ENCODE data around the gene TMCC2.

TMCC2 gene

GRCh38 chr1:205301205-205301821 lies 73.6 kb downstream of the TMCC2 start:
- no peak overlapping the region for H3K4me3 ChIP-seq (replicated peaks in 1 of 2; ENCODE audit: low read depth in 2 of 2, low read length in 2 of 2)
- TF ChIP-seq CTCF (IDR thresholded peaks at IDR 0.05; ENCODE audit: low read depth, low read length) = no peak
- peak; percentile 95 to 97 for DNase-seq (ENCODE audit: low read depth in 2 of 2)

GRCh38 chr1:205301842-205302588 lies 74.3 kb downstream of the TMCC2 start:
- TF ChIP-seq CTCF (IDR thresholded peaks at IDR 0.05; ENCODE audit: low read depth, low read length) = no peak
- no peak overlapping the region for H3K4me3 ChIP-seq (replicated peaks in 1 of 2; ENCODE audit: low read depth in 2 of 2, low read length in 2 of 2)
- peak in 1 of 2 donors; percentile 66 for DNase-seq (ENCODE audit: low read depth in 2 of 2)

- TF ChIP-seq CTCF (IDR thresholded peaks at IDR 0.05; ENCODE audit: low read depth, low read length) = no peak
- no peak for DNase-seq (ENCODE audit: low read depth in 2 of 2)
- H3K4me3 ChIP-seq (replicated peaks in 1 of 2; ENCODE audit: low read depth in 2 of 2, low read length in 2 of 2) = no peak overlapping the region
These were observed 75.6 kb downstream of the TMCC2 start for GRCh38 chr1:205303247-205303888.

- H3K4me3 ChIP-seq (replicated peaks in 1 of 2; ENCODE audit: low read depth in 2 of 2, low read length in 2 of 2) = no peak overlapping the region
- DNase-seq (ENCODE audit: low read depth in 2 of 2) = no peak
- TF ChIP-seq CTCF (IDR thresholded peaks at IDR 0.05; ENCODE audit: low read depth, low read length) = no peak
These were observed 76.4 kb downstream of the TMCC2 start for GRCh38 chr1:205304046-205304694.

GRCh38 chr1:205304695-205305070 lies 76.9 kb downstream of the TMCC2 start:
- DNase-seq (ENCODE audit: low read depth in 2 of 2) = peak in 1 of 2 donors; percentile 33
- H3K4me3 ChIP-seq (replicated peaks in 1 of 2; ENCODE audit: low read depth in 2 of 2, low read length in 2 of 2) = no peak overlapping the region
- no peak for TF ChIP-seq CTCF (IDR thresholded peaks at IDR 0.05; ENCODE audit: low read depth, low read length)

- H3K4me3 ChIP-seq (replicated peaks in 1 of 2; ENCODE audit: low read depth in 2 of 2, low read length in 2 of 2) = no peak overlapping the region
- DNase-seq (ENCODE audit: low read depth in 2 of 2) = no peak
- no peak for TF ChIP-seq CTCF (IDR thresholded peaks at IDR 0.05; ENCODE audit: low read depth, low read length)
These were observed 79.3 kb downstream of the TMCC2 start for GRCh38 chr1:205306929-205307566.

All from cardiac fibroblast (primary cell).